Limb (tissue), 2 donors: ENCODE results near the gene CDRT15L2.
A peak's percentile ranks its signal among the peaks of the same experiment; 100 is the strongest.
"Not testable (repeated sequence)": the region's sequence is repeated elsewhere in the genome, so short reads cannot be mapped to it uniquely, and the experiment has no call there.

Experiments
- DNase-seq, 2 donors: peaks; one replicate each; pipeline ENCODE4 v3.0.0-alpha.2; 2016; ENCODE audit errors: extremely low spot score in 2 of 2

CDRT15L2 gene

DNA sequence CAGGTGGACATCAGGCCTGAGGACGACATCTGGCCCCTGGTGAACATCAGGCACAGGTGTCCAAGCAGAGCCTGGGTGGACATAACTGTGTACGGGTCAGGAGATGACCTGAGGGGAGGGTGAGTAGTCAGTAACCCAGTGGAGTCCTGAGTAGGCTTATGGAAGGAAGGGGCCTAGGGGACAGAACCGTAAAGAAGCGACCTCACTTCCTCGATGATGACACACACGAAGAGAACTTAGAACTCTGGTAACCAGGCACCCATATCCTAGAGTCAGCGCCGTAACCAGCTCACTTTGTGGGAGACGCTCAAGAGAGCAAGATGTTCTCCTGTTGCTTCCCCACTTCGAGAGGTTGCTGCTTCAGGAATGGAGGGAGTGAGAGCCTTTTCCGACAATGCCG lies at the start of gene CDRT15L2:
CDRT15L2 (plus strand) TSS at position 301 of the 400 bp plus-strand sequence; CDS start at position 321, 20 bp downstream.
- not testable (repeated sequence) for DNase-seq

DNA sequence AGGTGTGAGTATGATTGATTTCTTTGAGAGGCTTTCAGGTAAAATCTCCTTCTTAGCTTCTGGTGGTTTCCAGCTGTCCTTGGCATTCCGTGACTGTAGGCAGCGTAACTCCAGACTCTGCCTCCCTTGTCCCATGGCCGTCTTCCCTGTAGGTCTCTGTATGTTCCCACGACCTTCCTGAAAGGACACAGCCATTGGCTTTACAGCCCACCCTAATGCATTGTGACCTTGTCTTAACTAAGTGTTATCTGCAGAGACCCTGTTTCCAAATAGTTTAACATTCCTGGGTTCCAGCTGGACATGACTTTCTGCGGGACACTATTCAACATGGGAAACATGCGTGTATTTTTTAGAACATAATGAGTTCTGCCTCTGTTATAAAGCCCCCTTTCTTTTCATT lies 49.4 kb upstream of the CDRT15L2 start:
- DNase-seq: not testable (repeated sequence)

DNA sequence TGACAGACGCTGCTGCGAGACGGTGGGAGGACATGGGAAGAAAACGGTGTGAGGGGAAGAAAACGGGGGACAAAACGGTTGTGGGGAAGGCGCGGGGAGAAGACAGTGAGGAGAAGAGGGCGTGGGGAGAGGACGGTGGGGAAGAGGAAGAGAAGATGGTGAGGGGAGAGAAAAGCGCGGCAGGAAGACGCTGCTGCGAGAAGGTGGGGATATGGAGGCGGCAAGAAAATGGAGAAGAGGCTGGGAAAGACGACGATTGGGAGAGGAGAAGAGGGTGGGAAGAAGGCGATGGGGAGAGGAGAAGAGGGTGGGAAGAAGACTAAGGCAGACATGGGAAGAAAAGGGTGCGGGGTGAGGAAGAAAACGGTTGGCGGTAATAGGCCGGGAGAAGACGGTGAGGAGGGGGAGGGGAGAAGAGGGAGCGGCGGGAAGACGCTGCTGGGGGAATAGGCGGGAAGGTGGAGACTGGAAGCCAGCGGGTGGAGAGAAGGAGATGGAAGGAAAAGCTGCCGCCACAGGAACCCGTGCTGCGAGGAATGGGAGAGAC lies 46.9 kb upstream of the CDRT15L2 start:
- DNase-seq: peak in 1 of 2 donors; percentile 30

DNA sequence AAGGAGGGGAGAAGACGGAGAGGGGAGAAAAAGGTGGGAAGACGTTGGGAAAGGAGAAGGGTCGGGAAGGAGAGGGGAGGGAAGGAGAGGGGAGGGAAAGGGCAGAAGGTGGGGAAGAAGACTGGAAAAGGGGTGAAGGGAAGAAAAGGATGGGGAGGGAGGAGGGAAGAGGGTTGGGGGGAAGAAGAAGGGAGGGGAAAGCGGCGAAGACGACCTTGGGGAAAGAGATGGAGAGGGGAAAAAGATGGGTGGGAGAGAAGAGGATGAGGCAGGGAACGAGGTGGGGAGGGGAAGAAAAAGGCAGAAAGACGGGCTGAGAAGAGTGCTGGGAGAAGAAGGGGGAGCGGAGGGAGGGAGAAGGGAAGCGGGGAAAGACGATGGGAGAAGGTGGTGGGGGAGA lies 46.3 kb upstream of the CDRT15L2 start:
- DNase-seq: peak in 1 of 2 donors; percentile 43

DNA sequence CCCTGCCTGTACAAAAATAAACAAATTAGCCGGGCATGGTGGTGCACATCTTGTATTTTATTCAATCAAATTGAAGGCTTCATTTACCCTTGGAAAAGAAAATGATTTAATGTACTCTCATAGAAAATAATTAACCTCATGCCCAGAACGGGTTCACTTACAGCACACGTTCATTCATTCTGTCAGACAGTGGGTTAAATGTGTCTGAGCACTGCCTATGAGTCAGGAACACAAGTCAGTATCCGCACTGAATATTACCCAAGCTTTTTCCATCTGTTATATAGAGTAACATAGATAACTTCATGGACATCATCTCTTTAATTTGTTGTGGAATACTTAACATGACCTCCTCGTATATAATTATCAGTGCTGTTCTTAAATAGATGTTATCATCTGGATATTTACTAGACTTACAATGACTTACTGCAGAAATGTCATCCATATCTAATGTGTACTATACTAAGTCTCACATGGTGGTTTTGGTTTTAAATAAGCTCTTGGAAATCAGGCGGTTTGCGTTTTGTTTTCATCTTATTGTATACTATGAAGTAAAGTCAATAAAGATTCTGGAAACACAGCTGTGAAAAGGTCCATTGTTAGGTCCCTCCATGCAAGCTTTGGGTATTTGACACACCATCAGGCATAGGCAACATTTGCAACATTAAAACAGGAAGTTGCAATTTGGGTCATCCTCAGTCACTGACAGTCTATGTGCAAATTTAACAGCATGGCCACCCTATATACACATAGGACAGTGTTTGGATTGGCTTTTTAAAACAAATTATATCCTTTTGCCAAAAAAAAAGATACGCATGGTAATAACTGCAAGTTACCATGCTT lies 44.6 kb upstream of the CDRT15L2 start:
- not testable (repeated sequence) for DNase-seq

DNA sequence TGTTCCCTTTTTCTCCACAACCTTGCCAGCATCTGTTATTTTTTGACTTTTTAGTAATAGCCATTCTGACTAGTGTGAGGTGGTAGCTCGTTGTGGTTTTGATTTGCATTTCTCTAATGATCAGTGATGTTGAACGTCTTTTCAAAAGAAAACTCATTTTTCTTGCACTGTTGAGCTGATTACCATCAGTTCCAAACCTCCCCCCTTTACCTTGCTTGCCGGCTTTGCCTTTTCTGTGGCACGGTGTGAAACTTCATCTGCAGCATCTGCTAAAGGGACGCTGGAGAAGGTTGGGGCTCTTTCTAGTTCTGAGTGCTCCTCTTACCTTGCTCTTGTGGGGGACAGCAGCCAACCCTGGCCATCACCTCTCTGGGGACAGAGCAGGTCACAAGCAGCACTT lies 39.1 kb upstream of the CDRT15L2 start:
- DNase-seq: not testable (repeated sequence)

DNA sequence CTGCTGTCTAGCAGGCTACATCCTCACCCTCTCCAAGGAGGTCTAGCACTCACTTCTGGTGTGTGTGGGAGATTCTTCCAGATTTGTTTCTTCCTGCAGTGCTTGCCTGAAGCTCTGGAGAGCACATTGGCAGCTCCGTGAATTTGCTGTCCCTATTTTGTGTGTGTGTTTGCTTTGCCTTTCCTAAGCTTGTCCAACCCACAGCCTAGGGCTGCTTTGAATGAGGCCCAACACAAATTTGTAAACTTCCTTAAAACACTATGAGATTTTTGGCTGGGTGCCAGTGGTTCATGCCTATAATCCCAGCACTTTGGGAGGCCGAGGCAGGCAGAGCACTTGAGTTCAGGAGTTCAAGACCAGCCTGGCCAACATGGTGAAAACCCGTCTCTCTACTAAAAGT lies 38.7 kb upstream of the CDRT15L2 start:
- DNase-seq: not testable (repeated sequence)

DNA sequence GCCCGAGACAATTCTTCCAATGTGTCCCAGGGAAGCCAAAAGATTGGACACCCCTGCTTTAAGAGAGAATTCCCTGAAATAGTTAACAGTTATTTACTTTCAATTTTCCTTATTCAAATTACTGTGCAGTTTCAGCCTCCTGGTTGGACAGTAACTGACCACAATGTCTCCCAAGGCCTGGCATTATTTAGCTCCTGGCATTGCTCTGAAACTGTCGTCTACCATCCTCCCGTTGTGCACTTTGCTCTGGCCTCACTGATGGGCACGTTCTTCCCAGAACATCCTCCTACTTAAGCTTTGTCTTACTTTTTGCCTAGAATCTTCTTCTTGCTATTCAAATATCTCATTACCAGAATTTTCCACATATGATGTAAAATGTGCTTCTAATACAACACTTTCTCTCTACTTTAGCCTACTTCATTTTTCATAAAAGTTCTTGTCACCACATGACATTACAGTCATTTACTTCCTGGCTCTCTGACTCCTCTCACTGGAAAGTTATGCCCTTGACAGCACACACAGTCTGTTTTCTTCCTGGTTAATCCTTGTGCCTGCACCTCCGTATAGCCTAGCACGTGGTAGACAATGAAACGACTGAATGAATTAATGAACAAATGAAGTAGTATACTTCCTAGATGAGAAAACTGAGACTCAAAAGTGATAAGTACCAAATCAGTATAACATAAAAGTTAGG lies 37.5 kb upstream of the CDRT15L2 start:
- not testable (repeated sequence) for DNase-seq

DNA sequence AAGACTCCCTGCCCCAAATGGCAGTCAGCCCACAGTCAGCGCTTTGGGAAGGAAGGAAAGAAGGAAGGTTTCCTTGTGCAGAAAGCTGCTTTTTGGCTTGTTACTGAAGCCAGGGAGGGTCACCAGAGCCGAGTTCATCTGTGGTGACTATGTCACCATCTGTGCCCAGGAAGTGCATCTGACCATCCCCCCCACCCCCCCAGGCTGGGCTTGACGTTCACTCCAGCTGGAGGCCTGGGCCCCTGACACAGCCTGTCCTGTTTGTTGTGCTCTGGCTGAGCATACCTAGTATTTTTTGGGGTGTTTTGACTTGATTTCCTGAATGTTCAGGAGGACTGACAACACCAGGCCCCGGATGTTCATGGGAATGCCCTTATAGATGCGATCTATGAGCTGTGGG lies 31.6 kb upstream of the CDRT15L2 start:
- DNase-seq: not testable (repeated sequence)

DNA sequence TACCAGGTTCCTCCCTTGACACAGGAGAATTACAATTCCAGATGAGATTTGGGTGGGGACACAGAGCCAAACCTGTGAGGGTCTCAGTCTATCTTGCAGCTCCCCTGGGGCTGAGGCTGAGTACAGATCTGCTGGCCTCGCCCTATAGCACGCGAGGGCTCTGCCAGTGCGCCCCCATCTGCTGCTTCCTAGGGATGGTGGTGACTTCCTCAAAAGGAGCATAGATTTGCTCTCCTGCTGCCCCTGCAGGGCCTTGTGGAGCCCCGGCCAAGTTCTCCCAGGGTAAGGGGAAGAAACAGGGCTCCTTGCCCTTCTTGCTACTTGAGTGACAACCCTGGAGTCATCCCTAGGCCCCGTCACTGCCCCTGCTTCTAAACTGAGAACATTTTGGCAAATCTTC lies 26.6 kb upstream of the CDRT15L2 start:
- DNase-seq: peak in 1 of 2 donors; percentile 6

DNA sequence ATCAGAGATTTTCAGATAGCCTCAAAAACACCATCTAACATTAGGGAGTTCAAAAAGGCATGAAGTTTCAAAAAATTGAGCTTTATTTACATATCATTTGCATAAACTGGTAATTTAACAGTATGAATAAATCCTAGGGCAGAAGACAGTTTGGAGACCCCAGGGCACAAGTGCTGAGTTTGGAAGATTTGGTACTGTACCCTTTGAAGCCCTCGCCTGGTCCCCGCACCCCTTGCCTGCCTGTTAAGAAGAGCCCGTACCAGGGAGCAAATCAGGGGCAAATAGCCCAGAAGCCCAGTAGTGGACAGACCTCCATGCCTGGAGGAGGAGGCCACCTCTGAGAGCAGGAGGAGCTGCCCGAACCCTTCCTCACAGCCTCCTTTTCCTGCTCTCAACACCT lies 24.8 kb upstream of the CDRT15L2 start:
- DNase-seq: not testable (repeated sequence)

DNA sequence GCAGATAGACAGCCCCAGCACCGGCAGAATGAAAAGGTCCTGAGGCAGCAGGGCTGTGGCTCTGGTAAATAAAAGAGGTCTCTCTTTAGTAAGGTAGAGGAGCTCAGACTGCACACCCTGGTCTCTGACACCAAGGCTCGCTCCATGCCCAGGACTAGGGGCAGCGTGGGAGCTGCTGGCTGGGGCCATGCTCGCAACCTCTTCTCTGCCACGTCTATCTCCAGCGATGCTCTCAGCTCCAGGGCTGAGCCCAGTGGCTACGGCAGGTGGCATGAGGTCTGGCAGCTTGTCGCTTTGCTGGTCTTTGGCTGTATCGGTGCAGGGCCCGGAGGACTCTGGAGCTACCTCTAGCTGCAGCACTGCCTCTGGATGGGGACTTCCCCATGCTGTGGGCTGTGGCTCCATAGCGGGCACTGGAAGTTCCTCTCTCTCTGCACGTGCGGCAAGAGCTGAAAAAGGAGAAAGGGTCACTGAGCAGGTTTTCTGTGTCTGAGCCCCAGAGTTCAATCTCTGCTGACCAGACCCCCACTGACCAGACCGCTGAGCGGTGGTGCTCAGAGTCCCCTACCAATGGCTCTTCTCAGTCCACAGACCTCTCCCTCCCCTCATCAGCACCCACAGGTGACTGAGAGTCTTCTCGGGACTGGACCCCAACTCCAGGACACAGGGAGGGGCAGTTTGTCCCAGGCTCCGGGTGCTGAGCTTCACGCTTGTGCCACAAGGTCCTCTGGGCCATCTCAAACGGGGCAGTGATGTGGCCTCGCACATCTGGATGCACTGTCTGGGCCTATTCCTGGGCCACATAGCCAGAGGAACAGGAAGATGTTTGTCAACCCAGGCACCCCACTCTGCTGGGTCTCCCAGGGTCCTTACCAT lies 24.2 kb upstream of the CDRT15L2 start:
- peak in 1 of 2 donors; percentile 12 for DNase-seq

DNA sequence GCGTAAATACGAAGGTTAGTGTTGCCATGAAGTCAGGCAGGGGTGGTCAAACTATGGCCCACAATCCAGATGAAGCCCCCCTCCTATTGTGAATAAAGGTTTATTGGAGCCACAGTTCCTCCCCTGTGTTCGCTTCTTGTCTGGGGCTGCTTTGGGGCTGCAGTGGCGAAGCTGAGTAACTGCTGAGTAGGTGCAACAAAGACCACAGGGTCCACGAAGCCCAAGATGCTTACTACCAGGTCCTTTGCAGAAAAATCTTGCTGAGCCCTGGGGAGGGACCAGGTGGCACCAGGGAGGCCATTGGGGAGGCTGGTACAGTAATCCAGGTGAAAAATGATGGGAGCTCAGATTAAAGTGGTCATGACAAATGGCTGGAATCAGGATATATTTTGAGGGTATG lies 21.4 kb upstream of the CDRT15L2 start:
- not testable (repeated sequence) for DNase-seq

DNA sequence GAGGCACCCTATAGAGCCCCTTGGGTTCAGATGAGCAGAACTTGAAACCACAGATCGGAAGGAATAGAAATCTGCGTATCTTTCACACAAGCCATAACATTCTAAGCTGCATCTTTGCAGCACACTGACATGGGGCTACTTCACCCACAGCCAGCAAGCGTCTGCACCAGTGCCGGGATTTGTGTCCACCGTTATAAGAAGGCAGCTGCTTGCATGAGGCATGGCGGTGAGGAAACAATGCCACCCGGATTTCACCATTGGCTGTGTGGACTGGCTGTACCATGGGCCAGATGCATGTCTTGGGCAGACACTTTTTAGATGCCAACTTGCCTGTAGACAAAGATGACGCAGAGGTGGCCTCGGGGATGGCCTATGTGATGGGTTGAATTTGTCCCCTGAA lies 20.5 kb upstream of the CDRT15L2 start:
- DNase-seq: not testable (repeated sequence)

DNA sequence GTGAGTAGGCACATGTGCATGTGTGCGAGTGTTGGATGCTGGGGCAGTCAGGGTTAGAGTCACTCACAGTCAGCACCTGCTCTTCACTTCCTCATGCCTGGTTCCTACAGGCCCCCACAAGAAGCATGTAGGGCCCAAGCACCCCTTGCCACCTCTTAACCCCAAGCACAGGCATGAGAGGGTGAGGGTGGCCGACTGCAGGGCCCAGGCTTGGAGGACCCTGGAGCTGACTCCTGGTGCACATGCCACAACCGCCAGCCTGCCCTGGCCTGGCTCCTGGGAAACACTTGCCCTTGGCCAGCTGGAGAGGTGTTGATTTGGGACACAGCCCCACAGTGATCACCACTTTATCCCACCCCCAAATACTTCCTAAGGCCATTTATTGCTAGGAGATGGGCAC lies 16.9 kb upstream of the CDRT15L2 start:
- no peak for DNase-seq

DNA sequence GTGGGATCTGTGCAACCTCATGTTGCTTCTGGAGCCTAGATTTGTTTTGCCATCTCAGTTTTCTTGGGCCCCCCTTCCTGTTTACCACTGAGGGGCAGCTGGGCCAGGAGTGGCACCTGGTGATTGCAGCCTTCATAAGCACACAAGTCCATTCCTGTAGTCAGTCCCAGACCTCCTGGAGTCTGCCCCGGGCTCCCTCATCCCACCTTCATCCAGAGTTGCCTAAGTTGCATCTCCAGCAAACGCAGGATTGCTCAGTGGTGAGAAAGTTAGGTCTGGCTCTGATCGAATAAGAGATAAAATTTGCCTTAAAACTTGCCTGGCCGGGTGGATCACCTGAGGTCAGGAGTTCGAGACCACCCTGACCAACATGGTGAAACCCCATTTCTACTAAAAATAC lies 14.3 kb upstream of the CDRT15L2 start:
- not testable (repeated sequence) for DNase-seq

DNA sequence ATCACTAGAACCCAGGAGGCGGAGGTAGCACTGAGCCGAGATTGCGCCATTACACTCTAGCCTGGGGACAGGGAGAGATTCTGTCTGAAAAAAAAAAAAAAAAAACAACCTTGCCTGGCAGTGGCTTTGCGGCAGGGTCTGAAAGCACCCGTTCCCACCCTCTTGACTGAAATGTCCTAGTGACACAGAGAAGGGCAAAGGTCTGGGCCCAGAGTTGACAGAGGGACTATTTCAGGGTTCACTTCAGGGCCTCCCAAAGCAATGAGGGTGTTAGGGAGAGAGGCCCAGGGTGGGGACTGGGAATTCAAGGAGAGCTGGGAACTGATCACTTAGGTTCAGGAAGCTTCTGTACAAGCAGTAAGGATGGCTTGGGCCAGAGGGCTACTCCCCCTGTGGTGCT lies 13.8 kb upstream of the CDRT15L2 start:
- DNase-seq: no peak

DNA sequence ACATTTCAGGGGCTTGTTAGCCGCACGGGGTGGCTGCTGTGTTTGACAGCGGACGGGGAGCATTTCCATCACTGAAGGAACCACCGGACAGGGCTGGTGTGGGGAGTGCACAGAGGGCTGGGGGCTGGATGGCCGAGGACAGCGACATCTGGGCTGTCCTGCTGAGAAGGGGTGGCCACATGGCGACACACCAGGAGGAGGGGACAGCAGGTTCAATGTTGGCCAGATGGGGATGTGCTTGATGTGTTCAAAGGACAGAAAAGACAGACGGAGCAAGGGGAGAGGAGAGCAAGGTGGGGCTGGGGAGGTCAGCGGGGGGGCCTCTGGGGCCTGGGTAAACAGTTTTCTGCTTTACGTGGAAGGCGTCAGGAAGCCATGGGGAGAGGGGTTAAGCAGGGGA lies 12.8 kb upstream of the CDRT15L2 start:
- not testable (repeated sequence) for DNase-seq

DNA sequence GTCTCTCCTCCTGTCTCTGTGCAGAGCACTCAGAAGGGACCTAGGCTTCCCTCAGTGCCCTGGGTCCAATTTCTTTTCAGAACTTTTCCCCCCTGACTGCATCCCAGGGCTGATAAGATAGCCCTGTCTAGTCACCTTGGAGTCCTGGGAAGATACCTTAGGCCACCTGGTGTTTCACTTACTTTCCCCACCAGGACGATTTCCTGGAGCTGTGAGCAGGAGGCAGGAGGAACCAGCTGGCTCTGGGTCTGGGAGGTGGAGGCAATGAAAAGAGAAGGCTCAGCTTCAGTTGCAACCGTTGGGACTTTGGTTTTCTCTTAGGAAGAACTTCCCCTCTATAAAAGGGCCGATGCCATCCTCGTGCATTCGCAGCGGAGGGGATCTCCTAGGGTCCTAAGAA lies 12.1 kb upstream of the CDRT15L2 start:
- not testable (repeated sequence) for DNase-seq

DNA sequence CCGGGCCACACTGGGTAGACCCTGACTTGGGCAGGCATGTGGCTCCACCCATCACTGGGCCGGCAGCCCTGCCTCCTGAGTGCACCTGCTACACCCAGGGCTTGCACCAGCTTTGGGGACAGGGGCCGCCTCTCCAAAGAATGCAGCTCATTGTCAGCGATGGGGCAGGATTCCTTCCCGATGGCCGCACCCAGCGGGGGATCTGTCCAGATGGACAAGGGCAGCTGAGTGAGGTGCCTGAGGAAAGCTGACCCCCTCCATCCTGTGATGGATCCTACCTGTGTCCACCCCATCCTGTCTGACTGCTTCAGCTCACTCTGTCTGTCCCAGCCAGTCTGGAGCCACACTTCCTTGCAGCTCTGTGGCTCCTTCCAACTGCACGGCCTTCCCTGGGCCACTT lies 10.9 kb upstream of the CDRT15L2 start:
- DNase-seq: peak in 1 of 2 donors; percentile 27

DNA sequence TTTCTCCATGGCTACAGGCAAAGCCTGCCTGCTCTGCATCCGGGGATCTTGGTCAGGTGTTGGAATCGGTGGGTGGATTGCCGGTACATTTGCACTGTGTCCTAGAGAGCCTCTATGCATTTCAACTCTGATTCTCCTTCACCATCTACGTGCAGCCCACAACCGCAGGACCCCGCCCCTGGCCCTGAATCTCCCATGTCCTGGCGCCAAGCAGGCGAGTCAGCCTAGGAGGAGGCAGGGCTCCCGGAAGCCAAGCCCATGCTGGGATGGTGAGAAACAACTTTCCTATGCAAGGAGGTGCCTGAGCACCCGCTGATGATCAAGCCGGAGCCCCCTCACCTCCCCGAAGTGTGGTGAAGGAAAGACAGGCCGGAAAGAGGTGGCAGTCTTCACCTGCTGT lies 7.9 kb upstream of the CDRT15L2 start:
- not testable (repeated sequence) for DNase-seq
